Fibroblast of mammary gland (primary cell): ENCODE results near the gene GNL3.
"Not testable (repeated sequence)": the region's sequence is repeated elsewhere in the genome, so short reads cannot be mapped to it uniquely, and the experiment has no call there.

ENCODE experiments used
- DNase-seq: peaks from one replicate; pipeline ENCODE4 v3.0.0-alpha.2; 2010; ENCODE audit warnings: low read depth
- H3K4me3 ChIP-seq: 2 replicates; pipeline ENCODE4 v1.5.1; 2011; ENCODE audit warnings: low read depth, mild to moderate bottlenecking, low read length, moderate library complexity; ENCODE audit not compliant: control insufficient read depth
- CTCF ChIP-seq: conservative IDR thresholded peaks from 2 replicates; pipeline ENCODE4 v1.5.1; 2011; ENCODE audit warnings: low read depth, low read length, inconsistent platforms; ENCODE audit not compliant: control insufficient read depth, insufficient read depth

GNL3 gene

GRCh38 chr3:52721002-52721729 is 35.3 kb downstream of the GNL3 start:
- DNase-seq = no peak
- no peak overlapping the region for H3K4me3 ChIP-seq
- TF ChIP-seq CTCF = no peak

GRCh38 chr3:52721730-52722008 is 35.8 kb downstream of the GNL3 start:
- H3K4me3 ChIP-seq = no peak overlapping the region
- DNase-seq = no peak
- no peak for TF ChIP-seq CTCF

- no peak for DNase-seq
- TF ChIP-seq CTCF = no peak
- H3K4me3 ChIP-seq = no peak overlapping the region
Observed at GRCh38 chr3:52722491-52722890, 36.7 kb downstream of the GNL3 start.

- H3K4me3 ChIP-seq = no peak overlapping the region
Observed at GRCh38 chr3:52723935-52724334, 38.1 kb downstream of the GNL3 start.

DNA sequence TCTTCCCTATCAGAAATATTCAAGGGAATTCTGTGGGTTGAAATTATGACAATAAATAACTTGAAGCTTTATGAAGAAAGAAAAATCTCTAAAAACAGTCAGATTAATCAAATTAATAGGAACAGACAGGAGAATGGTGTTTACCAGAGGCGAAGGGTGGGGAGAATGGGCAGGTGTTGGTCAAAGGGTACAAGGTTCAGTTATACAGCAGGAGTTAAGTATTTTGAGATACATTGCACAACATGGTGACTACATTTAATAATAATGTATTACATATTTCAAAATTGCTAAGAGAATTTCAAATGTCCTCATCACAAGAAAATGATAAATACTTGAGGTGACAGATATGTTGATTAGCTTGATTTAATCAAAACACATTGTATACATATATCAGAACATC is 38.7 kb downstream of the GNL3 start:
- no peak overlapping the region for H3K4me3 ChIP-seq
- no peak for TF ChIP-seq CTCF

More at GRCh38 chr3:52723935-52724334, 38.1 kb downstream of the GNL3 start:
- TF ChIP-seq CTCF = no peak
- DNase-seq = no peak

DNA sequence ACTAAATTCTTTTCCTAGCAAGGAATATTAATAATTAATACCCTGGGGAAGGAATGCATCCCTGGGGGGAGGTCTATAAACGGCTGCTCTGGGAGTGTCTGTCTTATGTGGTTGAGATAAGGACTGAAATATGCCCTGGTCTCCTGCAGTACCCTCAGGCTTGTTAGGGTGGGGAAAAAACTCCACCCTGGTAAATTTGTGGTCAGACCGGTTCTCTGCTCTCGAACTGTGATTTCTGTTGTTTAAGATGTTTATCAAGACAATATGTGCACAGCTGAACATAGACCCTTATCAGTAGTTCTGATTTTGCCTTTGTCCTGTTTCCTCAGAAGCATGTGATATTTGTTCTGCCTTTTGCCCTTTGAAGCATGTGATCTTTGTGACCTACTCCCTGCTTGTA is 42.9 kb downstream of the GNL3 start:
- H3K4me3 ChIP-seq, DNase-seq: not testable (repeated sequence)

More for the DNA sequence above, 38.7 kb downstream of the GNL3 start:
- DNase-seq = no peak

DNA sequence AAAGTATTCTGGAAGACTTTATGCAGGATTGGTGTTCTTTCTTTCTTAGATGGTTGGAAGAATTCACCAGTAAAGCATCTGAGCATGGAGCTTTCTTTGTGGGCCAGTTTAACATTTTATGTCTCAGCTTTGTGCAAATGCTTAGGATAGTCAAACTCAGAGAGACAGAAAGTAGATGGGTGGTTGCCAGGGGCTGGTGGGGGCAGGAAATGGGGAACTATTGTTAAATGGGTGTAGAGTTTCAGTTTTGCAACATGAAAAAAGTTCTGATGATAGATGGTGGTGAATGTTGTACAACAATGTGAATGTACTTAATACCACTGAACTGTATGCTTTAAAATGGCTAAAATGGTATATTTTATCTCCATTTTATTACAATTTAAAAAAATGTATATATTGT is 44.8 kb downstream of the GNL3 start:
- no peak overlapping the region for H3K4me3 ChIP-seq
- TF ChIP-seq CTCF = no peak
- DNase-seq = no peak
